Thyroid gland (tissue), 4 donors: ENCODE data around the gene CDH4. TPM values are rescaled to one million over a fixed set of nuclear protein-coding genes. Genes with fewer than 3 reads are reported as not detected.

Experiments used
- DNase-seq, 2 donors: peaks; one replicate each; pipeline ENCODE4 v3.0.0-alpha.2; 2019
- H3K27ac ChIP-seq, 3 donors: fragments of 200-600 bp; sonication (generic); 1 replicate in 2 of 3; 2 replicates in 1 of 3; pipeline ENCODE4 v1.5.1; 2016 to 2019; ENCODE audit warnings: mild to moderate bottlenecking in 1 of 3, moderate library complexity in 1 of 3
- H3K27me3 ChIP-seq: fragments of 200-600 bp; sonication (generic); one replicate; pipeline ENCODE4 v1.5.1; 2019
- H3K36me3 ChIP-seq, 2 donors: fragments of 200-600 bp; sonication (generic); one replicate each; pipeline ENCODE4 v1.5.1; 2016 to 2019
- H3K4me1 ChIP-seq, 2 donors: fragments of 200-600 bp; sonication (generic); one replicate each; pipeline ENCODE4 v1.5.1; 2017 to 2019
- H3K4me3 ChIP-seq, 3 donors: fragments of 200-600 bp; sonication (generic); replicated peaks in 1 of 3; 1 replicate in 2 of 3; 2 replicates in 1 of 3; pipeline ENCODE4 v1.5.1; 2016; ENCODE audit warnings: mild to moderate bottlenecking in 1 of 3
- H3K9me3 ChIP-seq: fragments of 200-600 bp; sonication (generic); one replicate; pipeline ENCODE4 v1.5.1; 2017
- POLR2A ChIP-seq, 2 donors: fragments of 450-650 bp; IDR thresholded peaks; one replicate each; pipeline ENCODE4 v1.6.1; 2017; ENCODE audit warnings: antibody characterized with exemption in 2 of 2, mild to moderate bottlenecking in 2 of 2, moderate library complexity in 1 of 2
- WGBS, 2 donors: methylation state at CpG; one replicate each; pipeline ENCODE4 v1.1.5; 2017; 5-methylcytosine and 5-hydroxymethylcytosine counted together
- intact Hi-C: fragments of 100-400 bp; cut with DNase I; formaldehyde crosslinking; loops from one replicate; pipeline ENCODE4 v1.15.1; 2023
- total RNA-seq, 4 donors: library from RNA; depleted of rRNA; stranded (reverse); fragments of >200 nt; gene quantifications; one replicate each; pipeline ENCODE4 v1.2.3, GENCODE V29; 2016
- TF ChIP-seq, protein P1 (sequence below), 6 experiments: fragments of 200-600 bp in 3 of 6; fragments of 450-650 bp in 3 of 6; sonication (generic) in 3 of 6; IDR thresholded peaks; one replicate each; pipeline ENCODE4 v1.5.1; 2016 to 2019; ENCODE audit warnings: antibody characterized with exemption in 6 of 6, mild to moderate bottlenecking in 2 of 6, inconsistent platforms in 1 of 6, moderate library complexity in 1 of 6

The CDH4 gene
- total RNA-seq, 4 donors from 2014 or later = 0.22 to 0.29 (median 0.29) TPM; not detected in 1

DNA sequence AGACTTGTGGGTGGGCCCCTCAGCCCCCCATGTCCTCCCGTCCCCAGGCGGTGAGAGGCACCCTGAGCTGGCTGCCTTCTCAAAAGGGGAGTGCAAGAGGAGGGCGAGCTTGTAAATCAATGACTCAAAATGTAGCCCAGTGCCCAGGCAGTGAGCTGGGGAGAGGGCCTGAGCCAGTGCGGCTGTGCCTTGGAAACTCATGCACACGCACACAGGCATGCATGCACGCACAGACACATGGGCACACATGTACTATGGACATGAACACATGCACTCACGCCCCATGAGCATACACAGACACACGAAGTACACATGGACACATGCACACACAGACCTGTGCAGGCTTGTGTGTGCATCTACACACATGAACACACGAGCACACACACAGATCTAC is 680.1 kb downstream of the CDH4 start:
- no peak for DNase-seq
- intact Hi-C loops = no loop called here
- Histone ChIP-seq H3K4me3 (no peak overlapping the region), H3K36me3 (no peaks in the 10 kb centered on the region), H3K27me3 (no peaks in the 10 kb centered on the region), H3K27ac (no peak overlapping the region), H3K4me1 (no peaks in the 10 kb centered on the region), H3K9me3 (no peaks in the 10 kb centered on the region)
- TF ChIP-seq, protein P1, sequence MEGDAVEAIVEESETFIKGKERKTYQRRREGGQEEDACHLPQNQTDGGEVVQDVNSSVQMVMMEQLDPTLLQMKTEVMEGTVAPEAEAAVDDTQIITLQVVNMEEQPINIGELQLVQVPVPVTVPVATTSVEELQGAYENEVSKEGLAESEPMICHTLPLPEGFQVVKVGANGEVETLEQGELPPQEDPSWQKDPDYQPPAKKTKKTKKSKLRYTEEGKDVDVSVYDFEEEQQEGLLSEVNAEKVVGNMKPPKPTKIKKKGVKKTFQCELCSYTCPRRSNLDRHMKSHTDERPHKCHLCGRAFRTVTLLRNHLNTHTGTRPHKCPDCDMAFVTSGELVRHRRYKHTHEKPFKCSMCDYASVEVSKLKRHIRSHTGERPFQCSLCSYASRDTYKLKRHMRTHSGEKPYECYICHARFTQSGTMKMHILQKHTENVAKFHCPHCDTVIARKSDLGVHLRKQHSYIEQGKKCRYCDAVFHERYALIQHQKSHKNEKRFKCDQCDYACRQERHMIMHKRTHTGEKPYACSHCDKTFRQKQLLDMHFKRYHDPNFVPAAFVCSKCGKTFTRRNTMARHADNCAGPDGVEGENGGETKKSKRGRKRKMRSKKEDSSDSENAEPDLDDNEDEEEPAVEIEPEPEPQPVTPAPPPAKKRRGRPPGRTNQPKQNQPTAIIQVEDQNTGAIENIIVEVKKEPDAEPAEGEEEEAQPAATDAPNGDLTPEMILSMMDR (IDR thresholded peaks at IDR 0.05) = no peak
- no peak for TF ChIP-seq POLR2A (IDR thresholded peaks at IDR 0.05)
- 79 to 84% methylated on average over 7 to 9 of the region's 9 CpGs for WGBS, 2 donors

DNA sequence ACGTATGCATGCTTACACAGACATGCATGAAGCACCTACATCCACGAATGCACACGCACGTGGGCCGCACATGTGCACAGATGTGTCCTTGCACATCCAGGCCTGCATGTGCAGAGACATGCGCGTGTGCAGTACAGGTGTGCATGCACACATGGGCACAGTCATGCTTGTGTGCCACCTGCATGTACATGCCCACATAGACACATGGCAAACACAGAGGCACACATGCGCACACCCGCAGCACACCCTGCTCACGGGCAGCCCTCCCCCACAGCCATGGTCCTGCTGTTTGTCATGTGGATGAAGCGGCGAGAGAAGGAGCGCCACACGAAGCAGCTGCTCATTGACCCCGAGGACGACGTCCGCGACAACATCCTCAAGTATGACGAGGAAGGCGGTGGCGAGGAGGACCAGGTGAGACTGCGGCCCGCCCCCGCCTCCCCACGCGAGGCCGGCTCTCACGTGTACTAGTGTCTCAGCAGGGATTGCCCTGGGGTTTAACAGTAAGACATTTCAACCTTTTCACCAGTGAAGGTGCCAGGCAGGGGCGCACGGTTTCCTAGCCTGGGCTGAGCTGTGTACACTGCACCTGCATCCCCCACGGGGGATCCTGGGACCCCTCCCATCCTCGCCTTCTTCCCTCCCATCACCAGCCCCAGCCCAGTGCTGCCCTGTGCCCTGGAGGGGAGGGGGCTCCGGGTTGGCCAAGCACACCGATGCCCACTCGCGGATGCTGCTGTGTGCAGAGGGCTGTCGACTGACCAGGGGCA is 680.8 kb downstream of the CDH4 start:
- DNase-seq = no peak
- no peaks in the 10 kb centered on the region for H3K4me1 ChIP-seq
- H3K36me3 ChIP-seq = no peaks in the 10 kb centered on the region
- no peaks in the 10 kb centered on the region for H3K27me3 ChIP-seq
- 88 to 90% methylated on average over 15 to 36 of the region's 38 CpGs for whole genome bisulfite sequencing, 2 donors
- intact Hi-C loops = no loop called here
- H3K9me3 ChIP-seq = no peaks in the 10 kb centered on the region
- TF ChIP-seq, protein P1 (IDR thresholded peaks at IDR 0.05) = no peak
- no peak for TF ChIP-seq POLR2A (IDR thresholded peaks at IDR 0.05)
- H3K4me3 ChIP-seq = no peak overlapping the region
- no peak overlapping the region for H3K27ac ChIP-seq

DNA sequence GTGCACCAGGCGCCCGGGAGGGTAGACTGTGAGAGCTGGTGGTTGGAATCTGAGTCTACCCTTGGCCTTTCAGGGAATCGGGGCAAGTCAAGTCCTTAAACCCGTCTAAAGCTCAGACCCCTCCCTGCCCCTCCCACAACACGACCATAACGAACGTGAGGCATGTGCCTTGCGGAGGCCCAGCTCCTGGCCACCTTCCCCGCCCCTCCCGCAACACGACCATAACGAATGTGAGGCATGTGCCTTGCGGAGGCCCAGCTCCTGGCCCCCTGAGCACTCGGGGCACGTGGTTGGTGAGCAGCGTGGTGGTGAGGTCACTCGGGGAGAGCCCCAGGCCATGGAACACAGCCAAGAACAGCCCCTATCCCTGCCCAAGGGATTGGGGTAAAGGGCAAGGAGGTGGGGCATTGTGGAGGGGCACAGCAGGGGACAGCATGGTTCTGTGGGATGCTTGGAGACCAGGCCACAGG is 681.5 kb downstream of the CDH4 start:
- H3K36me3 ChIP-seq = no peaks in the 10 kb centered on the region
- H3K9me3 ChIP-seq = no peaks in the 10 kb centered on the region
- no peaks in the 10 kb centered on the region for H3K4me1 ChIP-seq
- TF ChIP-seq, protein P1 (IDR thresholded peaks at IDR 0.05) = no peak
- no peak for TF ChIP-seq POLR2A (IDR thresholded peaks at IDR 0.05)
- no peak overlapping the region for H3K27ac ChIP-seq
- DNase-seq = no peak
- no peak overlapping the region for H3K4me3 ChIP-seq
- H3K27me3 ChIP-seq = no peaks in the 10 kb centered on the region
- intact Hi-C loops = no loop called here
- WGBS, 2 donors = 46 to 61% methylated on average over 13 to 14 of the region's 17 CpGs

- H3K4me1 ChIP-seq = no peaks in the 10 kb centered on the region
- DNase-seq = no peak
- WGBS, 2 donors = 70 to 78% methylated on average over 8 to 33 of the region's 36 CpGs
- intact Hi-C loops = no loop called here
- no peak overlapping the region for H3K4me3 ChIP-seq
- no peaks in the 10 kb centered on the region for H3K27me3 ChIP-seq
- H3K9me3 ChIP-seq = no peaks in the 10 kb centered on the region
- H3K36me3 ChIP-seq = no peaks in the 10 kb centered on the region
- TF ChIP-seq, protein P1 (IDR thresholded peaks at IDR 0.05) = no peak
- TF ChIP-seq POLR2A (IDR thresholded peaks at IDR 0.05) = no peak
- H3K27ac ChIP-seq = no peak overlapping the region
Observed at GRCh38 chr20:61933951-61934715, 682.1 kb downstream of the CDH4 start.
